ENCODE measurements around the gene TTN. TPM values are rescaled to one million over a fixed set of nuclear protein-coding genes. Genes with fewer than 3 reads are reported as not detected.

TTN gene
- total and polyA plus RNA-seq, 2 donors (not counting 1 experiment from before 2014, with no cell fraction given) = 0.14 to 0.33 TPM

DNA sequence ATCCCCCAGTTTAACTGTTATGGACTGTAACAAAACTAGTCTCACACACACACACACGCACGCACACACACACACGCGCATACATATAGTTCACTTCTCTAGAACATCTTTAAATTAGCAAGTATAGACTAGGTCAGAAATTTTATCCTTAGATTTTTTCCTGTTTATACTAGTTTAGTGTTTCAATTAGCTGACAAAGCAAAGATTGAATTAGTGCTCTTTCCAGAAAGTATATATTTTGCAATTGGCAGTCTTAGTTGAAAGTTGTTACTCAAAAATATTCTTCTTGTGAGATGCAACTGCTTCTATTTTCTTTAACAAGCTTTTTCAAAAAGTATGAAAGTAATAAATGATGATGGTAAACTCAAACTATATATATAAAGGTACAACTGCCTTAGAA, 304.5 kb downstream of the TTN start:
- Histone ChIP-seq H3K79me2 (ENCODE audit: control insufficient read depth, insufficient read depth, low read length) (no peaks in the 10 kb centered on the region), H3K27ac (ENCODE audit: insufficient read depth, low read length) (no peak overlapping the region), H3K4me2 (ENCODE audit: extremely low read depth, insufficient read depth, low read length) (no peak overlapping the region), H3K9me3 (ENCODE audit: control insufficient read depth, insufficient read depth, low read depth, low read length) (no peaks in the 10 kb centered on the region), H3K27me3 (ENCODE audit: control insufficient read depth, insufficient read depth, low read length) (no peaks in the 10 kb centered on the region), H3K4me3 (replicated peaks in 1 of 4; ENCODE audit: control extremely low read depth in 1 of 4, insufficient read depth in 1 of 4, low read depth in 3 of 4, low read length in 4 of 4) (no peak overlapping the region), H2AFZ (ENCODE audit: low read length) (no peak overlapping the region), H3K9ac (ENCODE audit: insufficient read depth, low read length) (no peak overlapping the region), H3K36me3 (ENCODE audit: control insufficient read depth, insufficient read depth, low read length) (peaks cover 2% of the 10 kb centered on the region), H3K4me1 (ENCODE audit: control insufficient read depth, extremely low read depth, insufficient read depth, low read length) (no peaks in the 10 kb centered on the region), H4K20me1 (ENCODE audit: control insufficient read depth, extremely low read depth, insufficient read depth, low read length) (no peaks in the 10 kb centered on the region)
- DNase-seq (ENCODE audit: low read depth in 2 of 2) = no peak
- TF ChIP-seq, protein P1, sequence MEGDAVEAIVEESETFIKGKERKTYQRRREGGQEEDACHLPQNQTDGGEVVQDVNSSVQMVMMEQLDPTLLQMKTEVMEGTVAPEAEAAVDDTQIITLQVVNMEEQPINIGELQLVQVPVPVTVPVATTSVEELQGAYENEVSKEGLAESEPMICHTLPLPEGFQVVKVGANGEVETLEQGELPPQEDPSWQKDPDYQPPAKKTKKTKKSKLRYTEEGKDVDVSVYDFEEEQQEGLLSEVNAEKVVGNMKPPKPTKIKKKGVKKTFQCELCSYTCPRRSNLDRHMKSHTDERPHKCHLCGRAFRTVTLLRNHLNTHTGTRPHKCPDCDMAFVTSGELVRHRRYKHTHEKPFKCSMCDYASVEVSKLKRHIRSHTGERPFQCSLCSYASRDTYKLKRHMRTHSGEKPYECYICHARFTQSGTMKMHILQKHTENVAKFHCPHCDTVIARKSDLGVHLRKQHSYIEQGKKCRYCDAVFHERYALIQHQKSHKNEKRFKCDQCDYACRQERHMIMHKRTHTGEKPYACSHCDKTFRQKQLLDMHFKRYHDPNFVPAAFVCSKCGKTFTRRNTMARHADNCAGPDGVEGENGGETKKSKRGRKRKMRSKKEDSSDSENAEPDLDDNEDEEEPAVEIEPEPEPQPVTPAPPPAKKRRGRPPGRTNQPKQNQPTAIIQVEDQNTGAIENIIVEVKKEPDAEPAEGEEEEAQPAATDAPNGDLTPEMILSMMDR (conservative IDR thresholded peaks at IDR 0.05 in 1 of 2, IDR thresholded peaks at IDR 0.05 in 1 of 2; ENCODE audit: low read depth in 1 of 2, low read length in 2 of 2) = no peak
- no peak for TF ChIP-seq EZH2 (IDR thresholded peaks at IDR 0.05; ENCODE audit: low read length, missing control alignments)

DNA sequence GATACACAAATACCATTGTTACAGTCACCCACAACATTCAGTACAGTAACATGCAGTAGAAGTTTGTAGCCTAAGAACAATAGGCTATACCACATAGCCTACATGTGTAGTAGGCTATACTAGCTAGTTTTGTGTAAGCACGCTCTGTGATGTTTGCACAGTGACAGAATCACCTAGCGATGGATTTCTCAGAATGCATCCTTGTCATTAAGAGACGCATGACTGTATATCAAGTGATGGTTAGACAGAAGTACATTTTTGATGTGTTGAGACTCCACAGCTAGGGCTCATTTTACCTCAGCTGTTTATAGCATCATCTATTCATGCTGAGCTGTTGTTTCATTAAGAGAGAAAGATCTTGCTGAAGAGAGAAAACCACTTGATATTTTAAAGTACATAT, 307.6 kb downstream of the TTN start:
- Histone ChIP-seq H4K20me1 (ENCODE audit: control insufficient read depth, extremely low read depth, insufficient read depth, low read length) (no peaks in the 10 kb centered on the region), H3K27me3 (ENCODE audit: control insufficient read depth, insufficient read depth, low read length) (no peaks in the 10 kb centered on the region), H2AFZ (ENCODE audit: low read length) (no peak overlapping the region), H3K36me3 (ENCODE audit: control insufficient read depth, insufficient read depth, low read length) (peaks cover 2% of the 10 kb centered on the region), H3K9me3 (ENCODE audit: control insufficient read depth, insufficient read depth, low read depth, low read length) (no peaks in the 10 kb centered on the region), H3K4me3 (replicated peaks in 1 of 4; ENCODE audit: control extremely low read depth in 1 of 4, insufficient read depth in 1 of 4, low read depth in 3 of 4, low read length in 4 of 4) (no peak overlapping the region), H3K4me1 (ENCODE audit: control insufficient read depth, extremely low read depth, insufficient read depth, low read length) (no peaks in the 10 kb centered on the region), H3K9ac (ENCODE audit: insufficient read depth, low read length) (no peak overlapping the region), H3K27ac (ENCODE audit: insufficient read depth, low read length) (no peak overlapping the region), H3K4me2 (ENCODE audit: extremely low read depth, insufficient read depth, low read length) (no peak overlapping the region), H3K79me2 (ENCODE audit: control insufficient read depth, insufficient read depth, low read length) (no peaks in the 10 kb centered on the region)
- DNase-seq (ENCODE audit: low read depth in 2 of 2) = no peak
- TF ChIP-seq, protein P1 (conservative IDR thresholded peaks at IDR 0.05 in 1 of 2, IDR thresholded peaks at IDR 0.05 in 1 of 2; ENCODE audit: low read depth in 1 of 2, low read length in 2 of 2) = no peak
- no peak for TF ChIP-seq EZH2 (IDR thresholded peaks at IDR 0.05; ENCODE audit: low read length, missing control alignments)

DNA sequence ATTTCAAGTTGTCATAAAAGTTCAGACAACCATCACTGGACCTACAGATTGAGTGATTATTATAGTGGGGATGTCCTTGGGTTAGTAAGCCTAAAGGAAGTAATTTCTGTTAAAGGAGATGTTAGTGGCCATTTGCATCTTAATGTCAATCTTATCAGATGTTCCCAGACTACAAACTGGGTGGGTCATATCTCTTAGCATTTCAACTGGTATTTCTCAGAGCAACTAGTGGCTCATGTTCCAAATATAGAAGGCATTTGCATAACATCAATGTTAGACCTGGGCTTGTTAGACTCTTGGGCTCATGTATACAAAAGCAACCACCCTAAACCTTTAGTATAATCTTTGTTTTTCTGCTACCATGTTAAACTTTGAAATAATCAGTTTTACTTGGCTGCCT, 309.1 kb downstream of the TTN start:
- no peak overlapping the region for H3K27ac ChIP-seq (ENCODE audit: insufficient read depth, low read length)

More for the DNA sequence above, 309.1 kb downstream of the TTN start:
- DNase-seq (ENCODE audit: low read depth in 2 of 2) = no peak
- Histone ChIP-seq H3K79me2 (ENCODE audit: control insufficient read depth, insufficient read depth, low read length) (no peaks in the 10 kb centered on the region), H2AFZ (ENCODE audit: low read length) (no peak overlapping the region), H3K9me3 (ENCODE audit: control insufficient read depth, insufficient read depth, low read depth, low read length) (no peaks in the 10 kb centered on the region), H3K4me1 (ENCODE audit: control insufficient read depth, extremely low read depth, insufficient read depth, low read length) (no peaks in the 10 kb centered on the region), H4K20me1 (ENCODE audit: control insufficient read depth, extremely low read depth, insufficient read depth, low read length) (no peaks in the 10 kb centered on the region), H3K9ac (ENCODE audit: insufficient read depth, low read length) (no peak overlapping the region), H3K27me3 (ENCODE audit: control insufficient read depth, insufficient read depth, low read length) (no peaks in the 10 kb centered on the region), H3K4me2 (ENCODE audit: extremely low read depth, insufficient read depth, low read length) (no peak overlapping the region), H3K36me3 (ENCODE audit: control insufficient read depth, insufficient read depth, low read length) (peaks cover 4% of the 10 kb centered on the region), H3K4me3 (replicated peaks in 1 of 4; ENCODE audit: control extremely low read depth in 1 of 4, insufficient read depth in 1 of 4, low read depth in 3 of 4, low read length in 4 of 4) (no peak overlapping the region)
- TF ChIP-seq, protein P1 (conservative IDR thresholded peaks at IDR 0.05 in 1 of 2, IDR thresholded peaks at IDR 0.05 in 1 of 2; ENCODE audit: low read depth in 1 of 2, low read length in 2 of 2) = no peak
- no peak for TF ChIP-seq EZH2 (IDR thresholded peaks at IDR 0.05; ENCODE audit: low read length, missing control alignments)

All from fibroblast of lung (primary cell).